GM18858 (cell line): Measurements from ENCODE around the gene ADAMTSL4.
A peak's percentile ranks its signal among the peaks of the same experiment; 100 is the strongest.

ENCODE experiments used
- ATAC-seq: cut with Tn5 transposase; IDR thresholded peaks from one replicate; pipeline ENCODE4 v1.9.1; 2021; ENCODE audit not compliant: unreplicated experiment

ADAMTSL4 gene

DNA sequence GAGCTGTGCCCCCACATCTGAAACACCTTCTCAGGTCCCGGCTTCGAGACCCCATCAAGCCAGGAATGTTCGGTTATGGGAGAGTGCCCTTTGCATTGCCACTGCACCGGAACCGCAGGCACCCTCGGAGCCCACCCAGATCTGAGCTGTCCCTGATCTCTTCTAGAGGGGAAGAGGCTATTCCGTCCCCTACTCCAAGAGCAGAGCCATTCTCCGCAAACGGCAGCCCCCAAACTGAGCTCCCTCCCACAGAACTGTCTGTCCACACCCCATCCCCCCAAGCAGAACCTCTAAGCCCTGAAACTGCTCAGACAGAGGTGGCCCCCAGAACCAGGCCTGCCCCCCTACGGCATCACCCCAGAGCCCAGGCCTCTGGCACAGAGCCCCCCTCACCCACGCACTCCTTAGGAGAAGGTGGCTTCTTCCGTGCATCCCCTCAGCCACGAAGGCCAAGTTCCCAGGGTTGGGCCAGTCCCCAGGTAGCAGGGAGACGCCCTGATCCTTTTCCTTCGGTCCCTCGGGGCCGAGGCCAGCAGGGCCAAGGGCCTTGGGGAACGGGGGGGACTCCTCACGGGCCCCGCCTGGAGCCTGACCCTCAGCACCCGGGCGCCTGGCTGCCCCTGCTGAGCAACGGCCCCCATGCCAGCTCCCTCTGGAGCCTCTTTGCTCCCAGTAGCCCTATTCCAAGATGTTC lies 4.3 kb downstream of the ADAMTSL4 start:
- no peak for ATAC-seq

DNA sequence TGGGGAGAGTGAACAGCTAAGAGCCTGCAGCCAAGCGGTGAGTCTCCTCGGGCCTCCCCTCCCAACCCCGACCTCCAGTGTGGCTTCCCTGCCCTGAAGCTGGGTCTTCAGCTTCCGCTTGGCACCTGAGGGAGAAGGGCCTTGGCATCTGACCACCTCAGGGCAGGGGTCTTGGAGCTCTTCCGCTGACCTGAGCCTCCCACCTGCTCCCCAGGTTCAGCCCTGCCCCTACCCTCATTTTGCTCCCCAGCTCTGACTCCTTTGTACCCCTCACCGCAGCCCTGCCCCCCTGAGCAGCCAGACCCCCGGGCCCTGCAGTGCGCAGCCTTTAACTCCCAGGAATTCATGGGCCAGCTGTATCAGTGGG lies 4.9 kb downstream of the ADAMTSL4 start:
- ATAC-seq = no peak

DNA sequence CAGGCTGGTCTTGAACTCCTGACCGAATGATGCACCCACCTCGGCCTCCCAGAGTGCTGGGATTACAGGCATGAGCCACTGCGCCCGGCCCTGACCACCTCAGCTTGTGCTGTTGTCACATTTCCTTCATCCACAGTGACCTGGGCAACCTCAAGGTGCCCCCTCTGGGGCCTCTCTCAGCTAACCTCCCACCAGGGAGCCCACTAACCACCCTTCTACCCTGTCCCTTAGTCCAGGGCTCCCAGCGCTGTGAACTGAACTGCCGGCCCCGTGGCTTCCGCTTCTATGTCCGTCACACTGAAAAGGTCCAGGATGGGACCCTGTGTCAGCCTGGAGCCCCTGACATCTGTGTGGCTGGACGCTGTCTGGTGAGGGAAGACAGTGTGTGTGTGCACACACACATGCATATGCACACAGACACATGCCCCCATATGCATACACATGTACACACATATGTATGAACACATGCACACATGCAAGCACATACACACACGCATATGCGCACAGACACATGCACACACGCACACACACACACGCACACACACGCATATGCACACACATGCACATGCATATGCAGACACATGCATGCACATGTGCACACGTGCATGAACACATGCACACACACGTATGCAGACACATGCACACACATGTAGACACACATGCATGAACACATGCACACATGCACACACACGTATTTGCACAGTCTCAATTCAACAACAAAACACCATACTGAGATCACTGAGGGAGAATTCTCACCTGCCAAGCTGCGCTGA lies 6.2 kb downstream of the ADAMTSL4 start:
- ATAC-seq = no peak

DNA sequence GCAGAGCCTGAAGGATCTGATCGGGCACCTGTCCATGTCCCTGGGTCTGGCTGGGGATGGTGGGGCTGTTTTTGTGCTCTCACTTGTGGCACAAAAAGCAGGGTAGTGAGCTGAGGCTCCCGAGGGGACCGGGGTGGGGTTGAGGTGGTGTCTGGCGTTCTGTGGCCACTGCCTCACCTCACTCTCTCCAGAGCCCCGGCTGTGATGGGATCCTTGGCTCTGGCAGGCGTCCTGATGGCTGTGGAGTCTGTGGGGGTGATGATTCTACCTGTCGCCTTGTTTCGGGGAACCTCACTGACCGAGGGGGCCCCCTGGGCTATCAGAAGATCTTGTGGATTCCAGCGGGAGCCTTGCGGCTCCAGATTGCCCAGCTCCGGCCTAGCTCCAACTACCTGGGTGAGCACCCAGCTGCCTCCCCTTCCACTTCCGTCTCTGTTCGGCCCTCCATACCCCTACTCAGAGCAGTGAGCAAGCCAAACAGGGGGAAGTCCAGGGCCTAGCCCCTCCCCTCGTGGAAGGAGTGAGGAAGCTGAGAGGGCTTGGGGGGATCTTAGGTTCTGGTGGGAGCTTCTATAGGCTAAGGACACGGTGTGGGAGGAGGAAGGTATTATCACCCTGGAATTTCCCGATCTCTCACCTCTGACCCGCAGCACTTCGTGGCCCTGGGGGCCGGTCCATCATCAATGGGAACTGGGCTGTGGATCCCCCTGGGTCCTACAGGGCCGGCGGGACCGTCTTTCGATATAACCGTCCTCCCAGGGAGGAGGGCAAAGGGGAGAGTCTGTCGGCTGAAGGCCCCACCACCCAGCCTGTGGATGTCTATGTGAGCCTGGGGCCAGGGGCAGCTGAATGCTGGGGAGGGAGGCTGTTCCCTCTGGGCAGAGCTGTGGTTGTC lies 7.0 kb downstream of the ADAMTSL4 start:
- no peak for ATAC-seq

DNA sequence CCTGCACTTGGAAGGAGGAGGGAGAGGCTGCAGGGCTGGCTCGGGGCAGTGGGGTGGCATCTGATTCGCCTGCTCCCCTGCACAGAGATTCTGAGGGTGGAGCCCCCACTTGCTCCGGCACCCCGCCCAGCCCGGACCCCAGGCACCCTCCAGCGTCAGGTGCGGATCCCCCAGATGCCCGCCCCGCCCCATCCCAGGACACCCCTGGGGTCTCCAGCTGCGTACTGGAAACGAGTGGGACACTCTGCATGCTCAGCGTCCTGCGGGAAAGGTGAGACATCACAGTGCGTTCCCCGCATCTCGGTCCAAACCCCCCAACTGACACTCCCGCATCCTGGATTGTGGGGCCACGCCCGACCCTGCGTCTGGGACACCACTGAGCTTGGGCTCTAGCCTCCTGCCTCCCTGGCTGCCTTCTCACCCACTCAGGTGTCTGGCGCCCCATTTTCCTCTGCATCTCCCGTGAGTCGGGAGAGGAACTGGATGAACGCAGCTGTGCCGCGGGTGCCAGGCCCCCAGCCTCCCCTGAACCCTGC lies 7.9 kb downstream of the ADAMTSL4 start:
- ATAC-seq = no peak

DNA sequence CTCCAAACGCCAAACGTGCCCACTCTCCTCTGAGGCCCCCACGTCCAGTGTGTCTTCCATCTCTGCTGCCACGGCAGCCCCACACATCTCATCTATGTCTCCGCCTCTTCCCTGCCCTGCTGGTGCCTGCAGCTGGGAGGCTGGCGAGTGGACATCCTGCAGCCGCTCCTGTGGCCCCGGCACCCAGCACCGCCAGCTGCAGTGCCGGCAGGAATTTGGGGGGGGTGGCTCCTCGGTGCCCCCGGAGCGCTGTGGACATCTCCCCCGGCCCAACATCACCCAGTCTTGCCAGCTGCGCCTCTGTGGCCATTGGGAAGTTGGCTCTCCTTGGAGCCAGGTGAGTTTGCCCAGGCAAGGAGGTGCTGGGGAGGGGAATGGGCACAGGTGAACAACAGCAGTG lies 8.6 kb downstream of the ADAMTSL4 start:
- ATAC-seq = no peak

DNA sequence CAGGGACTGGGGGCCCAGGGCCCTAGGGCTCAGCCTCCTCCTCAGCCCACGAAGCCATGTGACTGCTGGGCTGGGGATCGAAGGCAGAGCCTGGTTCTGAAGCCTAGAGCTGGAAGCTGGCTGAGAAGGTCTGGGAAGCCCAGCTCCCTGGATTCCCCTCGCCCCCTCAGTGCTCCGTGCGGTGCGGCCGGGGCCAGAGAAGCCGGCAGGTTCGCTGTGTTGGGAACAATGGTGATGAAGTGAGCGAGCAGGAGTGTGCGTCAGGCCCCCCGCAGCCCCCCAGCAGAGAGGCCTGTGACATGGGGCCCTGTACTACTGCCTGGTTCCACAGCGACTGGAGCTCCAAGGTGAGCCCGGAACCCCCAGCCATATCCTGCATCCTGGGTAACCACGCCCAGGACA lies 9.1 kb downstream of the ADAMTSL4 start:
- no peak for ATAC-seq

DNA sequence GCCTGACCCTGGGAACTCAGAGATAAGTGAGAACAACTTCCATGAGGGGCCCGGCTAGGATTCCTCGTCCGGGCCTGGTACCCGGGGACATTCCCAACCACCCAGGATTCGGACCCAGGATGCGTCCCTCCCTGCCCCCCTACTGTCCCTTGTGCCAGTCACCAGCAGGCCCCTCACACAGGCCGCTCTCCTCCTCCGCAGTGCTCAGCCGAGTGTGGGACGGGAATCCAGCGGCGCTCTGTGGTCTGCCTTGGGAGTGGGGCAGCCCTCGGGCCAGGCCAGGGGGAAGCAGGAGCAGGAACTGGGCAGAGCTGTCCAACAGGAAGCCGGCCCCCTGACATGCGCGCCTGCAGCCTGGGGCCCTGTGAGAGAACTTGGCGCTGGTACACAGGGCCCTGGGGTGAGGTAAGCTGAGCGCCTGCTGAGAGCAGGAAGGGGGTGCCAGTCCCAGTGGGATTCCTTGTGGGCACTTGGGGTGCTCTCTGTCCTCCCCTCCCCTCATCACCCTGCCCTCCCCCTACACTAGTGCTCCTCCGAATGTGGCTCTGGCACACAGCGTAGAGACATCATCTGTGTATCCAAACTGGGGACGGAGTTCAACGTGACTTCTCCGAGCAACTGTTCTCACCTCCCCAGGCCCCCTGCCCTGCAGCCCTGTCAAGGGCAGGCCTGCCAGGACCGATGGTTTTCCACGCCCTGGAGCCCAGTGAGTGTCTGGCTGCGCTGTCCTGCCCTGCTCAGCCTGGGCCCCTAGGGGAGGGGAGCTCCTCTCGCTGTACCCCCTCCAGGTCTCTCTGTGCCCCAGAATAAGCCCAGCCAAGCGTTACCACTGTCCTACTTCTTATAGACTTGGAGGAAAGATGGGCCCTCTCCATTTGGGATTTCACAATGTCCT lies 9.8 kb downstream of the ADAMTSL4 start:
- no peak for ATAC-seq

DNA sequence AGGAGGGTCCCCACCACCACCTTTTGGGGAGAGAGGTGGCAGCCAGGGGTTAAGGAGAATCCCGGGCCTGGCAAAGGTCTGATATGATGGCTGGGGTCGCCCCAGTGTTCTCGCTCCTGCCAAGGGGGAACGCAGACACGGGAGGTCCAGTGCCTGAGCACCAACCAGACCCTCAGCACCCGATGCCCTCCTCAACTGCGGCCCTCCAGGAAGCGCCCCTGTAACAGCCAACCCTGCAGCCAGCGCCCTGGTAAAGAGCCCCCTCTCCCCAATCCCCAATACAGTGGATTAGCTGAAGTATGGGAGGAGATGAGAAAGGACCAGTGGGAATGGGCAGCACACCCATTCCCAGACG lies 10.4 kb downstream of the ADAMTSL4 start:
- no peak for ATAC-seq

DNA sequence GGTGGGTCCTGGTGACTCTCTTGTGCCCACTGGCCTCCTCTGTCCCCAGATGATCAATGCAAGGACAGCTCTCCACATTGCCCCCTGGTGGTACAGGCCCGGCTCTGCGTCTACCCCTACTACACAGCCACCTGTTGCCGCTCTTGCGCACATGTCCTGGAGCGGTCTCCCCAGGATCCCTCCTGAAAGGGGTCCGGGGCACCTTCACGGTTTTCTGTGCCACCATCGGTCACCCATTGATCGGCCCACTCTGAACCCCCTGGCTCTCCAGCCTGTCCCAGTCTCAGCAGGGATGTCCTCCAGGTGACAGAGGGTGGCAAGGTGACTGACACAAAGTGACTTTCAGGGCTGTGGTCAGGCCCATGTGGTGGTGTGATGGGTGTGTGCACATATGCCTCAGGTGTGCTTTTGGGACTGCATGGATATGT lies 10.8 kb downstream of the ADAMTSL4 start:
- no peak for ATAC-seq

DNA sequence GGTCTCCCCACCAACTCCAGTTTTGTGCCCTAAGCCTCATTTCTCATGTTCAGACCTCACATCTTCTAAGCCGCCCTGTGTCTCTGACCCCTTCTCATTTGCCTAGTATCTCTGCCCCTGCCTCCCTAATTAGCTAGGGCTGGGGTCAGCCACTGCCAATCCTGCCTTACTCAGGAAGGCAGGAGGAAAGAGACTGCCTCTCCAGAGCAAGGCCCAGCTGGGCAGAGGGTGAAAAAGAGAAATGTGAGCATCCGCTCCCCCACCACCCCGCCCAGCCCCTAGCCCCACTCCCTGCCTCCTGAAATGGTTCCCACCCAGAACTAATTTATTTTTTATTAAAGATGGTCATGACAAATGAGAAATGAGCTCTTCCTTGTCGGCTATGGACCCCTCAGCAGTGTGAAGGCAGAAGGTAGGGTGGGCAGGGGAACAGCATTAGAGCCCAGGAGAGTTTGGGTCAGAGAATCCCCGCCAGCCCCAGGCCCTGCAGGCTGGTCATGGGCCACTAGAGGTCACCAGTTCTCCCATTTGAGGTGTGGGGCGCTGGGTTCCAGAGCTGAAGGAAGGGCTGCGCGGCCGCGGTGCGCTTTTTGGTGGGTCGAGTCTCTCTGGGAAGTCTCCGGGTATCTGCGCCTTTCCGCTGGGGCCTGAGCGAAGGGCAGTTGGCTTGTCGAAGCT lies 11.5 kb downstream of the ADAMTSL4 start:
- ATAC-seq = no peak

DNA sequence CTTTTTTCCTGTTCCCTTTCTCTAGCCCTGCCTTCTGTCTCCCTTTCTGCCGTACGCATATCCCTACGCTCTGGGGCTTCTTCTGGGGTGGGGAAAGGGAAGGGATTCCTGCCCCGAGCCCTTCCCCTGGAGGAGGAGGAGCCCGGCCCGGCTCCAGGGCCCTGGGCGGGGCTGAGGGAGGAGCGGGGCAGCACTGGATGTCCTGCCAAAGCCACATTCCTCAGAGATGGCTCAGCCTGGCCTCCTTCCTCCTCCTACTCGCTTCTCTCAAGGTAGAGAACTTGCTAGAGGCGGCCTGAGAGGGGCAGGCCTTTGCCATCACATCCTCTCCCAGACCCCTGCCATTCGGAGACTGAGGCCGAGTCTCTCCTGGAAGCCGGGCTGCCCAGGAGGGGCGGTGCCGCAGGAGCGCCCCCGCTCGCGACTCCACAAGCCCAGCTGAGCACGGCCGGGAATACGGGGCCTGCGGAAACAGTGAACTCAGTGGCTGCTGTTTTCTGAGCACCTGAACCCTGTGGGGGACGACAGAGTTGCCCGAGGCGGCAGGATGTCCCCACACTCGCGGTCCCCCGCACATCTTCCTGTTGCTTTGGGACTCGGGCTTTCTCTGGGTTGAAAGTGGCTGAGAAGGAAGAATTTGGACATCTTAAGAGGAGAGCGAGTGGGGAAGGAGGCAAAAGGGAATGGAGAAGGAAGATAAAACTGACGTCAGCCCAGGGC lies 12.2 kb downstream of the ADAMTSL4 start:
- ATAC-seq = no peak

DNA sequence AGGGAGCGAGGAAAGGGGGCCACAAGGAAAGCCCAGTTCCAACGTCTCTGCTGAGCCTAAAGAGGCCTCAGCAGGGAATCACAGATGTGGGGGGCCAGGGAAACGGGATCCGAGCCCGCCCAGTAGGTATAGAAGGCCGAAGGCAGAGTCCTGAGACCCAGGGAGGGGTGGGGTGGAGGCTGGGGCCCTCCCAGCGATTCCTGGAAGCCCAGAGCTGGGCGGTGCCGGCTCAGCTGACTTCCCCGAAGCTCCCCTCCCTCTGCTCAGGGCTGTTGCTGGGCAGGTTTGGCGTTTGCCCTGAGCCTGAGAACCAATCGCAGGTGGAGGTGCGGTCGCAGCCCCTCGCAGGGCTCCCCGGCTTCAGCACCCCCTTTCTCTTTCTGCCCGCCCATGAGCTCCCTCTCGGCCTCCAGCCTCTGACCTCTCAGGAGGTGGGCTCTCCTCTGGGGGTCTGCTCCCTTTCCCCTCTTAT lies 12.8 kb downstream of the ADAMTSL4 start:
- ATAC-seq = peak; percentile 26

DNA sequence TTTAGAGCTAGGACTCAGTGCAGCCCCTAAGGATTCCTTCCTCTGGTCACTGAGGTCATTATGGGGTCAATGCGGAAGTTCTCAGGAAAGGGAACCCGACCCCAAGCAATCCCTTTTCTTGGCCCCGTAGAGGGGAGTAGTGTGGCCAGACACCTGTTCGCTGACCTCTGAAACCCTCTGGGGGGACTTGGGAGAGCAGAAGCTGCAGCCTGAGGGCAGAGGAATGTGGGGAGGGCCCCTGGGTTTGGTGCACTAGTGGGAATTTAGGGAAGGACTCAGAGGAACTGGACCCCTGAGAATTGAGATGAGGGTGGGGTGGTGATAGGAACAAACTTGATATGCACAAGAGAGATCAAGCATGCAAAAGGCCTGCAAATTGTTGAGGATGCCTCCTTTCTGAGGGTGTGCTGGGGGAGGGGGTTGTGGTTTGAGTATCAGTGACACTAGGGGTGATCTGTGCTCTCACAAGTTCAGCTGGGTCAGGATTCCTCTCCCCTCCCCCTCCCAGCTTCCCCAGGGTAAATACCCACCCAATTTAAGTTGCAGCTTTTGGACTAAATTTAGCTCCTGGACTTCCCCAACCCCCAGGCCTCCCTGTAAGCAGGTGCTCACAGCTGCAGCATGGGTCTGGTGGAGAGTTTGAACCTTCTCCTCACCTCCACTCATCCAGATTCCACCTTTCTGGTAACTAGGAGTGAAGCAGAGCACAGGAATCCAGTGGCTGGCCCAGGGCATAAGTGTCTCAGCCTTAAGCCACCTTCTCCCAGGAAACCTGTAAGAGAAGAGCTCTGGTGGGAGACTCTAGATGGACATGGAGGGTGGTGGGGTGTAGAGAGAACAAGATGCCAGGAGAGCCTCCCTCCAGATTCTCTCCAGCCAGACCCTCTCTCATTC lies 13.5 kb downstream of the ADAMTSL4 start:
- no peak for ATAC-seq

DNA sequence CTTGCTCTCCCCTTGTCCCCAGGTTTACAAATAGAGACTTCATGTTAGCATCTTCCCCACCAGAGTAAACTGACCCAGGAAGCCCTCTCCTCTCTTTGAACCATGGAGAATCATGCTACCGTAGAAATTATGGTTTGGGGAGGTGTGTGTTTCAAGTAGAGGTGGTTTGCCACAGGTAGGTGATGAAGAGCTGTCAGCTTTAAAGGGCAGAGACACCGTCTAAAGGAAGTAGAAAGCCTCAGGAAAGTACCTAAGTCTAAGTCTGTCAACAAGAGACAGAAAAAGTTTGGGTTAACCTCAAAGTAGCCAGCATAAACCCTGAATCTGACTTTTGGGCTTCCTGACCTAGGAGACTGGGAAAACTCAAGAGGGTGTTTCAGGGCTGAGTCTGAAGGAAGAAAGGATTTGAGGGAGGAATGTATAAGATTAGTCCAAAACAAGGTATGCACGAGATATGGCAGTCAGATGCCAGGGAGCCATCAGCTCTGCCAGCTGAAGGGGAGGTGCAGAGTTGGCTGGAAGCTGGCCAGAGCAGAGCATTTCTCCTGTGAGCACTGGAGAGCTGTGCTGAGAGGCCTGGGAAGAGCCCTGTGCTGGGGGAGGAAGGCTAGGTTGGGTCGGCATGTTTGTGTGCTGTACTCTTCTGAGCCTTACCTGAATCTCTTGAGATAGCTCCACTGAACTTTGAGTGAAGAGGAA lies 14.3 kb downstream of the ADAMTSL4 start:
- ATAC-seq = no peak

DNA sequence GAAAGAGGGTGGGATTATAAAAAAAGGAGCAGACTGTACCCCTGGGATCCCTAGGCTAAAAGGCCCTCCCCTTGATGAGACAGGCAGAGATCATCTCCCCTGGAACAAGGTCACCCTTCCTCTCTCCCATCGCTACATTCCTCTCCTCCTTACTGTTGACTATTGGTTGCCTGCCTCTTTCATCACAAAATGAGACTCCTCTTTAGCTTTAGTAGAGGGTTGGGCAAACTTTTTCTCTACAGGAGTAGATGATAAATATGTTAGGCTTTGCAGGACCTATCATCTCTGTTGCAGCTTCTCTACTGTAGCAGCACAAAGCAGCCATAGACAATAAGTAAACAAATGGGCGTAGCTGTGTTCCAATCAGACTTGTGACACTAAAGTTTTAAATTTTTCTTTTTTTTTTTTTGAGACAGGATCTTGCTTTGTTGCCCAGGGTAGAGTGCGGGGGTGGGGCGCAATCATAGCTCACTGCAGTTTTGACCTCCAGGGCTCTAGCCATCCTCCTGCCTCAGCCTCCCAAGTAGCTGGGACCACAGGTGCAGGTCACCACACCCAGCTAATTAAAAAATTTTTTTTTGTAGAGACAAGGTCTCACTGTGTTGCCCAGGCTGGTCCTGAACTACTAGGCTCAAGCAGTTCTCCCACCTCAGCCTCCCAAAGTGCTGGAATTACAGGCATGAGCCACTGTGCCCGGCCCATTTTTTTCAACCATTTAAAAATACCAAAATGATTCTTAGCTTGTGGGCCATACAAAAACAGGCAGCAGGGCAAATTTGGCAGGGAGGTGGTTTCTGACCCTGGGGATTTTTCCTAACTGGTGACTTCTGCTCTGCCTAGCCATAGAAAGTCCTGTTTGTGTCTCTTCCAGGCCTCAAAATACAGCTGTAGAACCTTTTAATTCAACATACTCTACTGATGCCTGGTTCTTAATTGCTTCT lies 15.1 kb downstream of the ADAMTSL4 start:
- no peak for ATAC-seq
